GM21360 (cell line): ENCODE data around the gene CACNA1F.

Experiments
- ATAC-seq: cut with Tn5 transposase; IDR thresholded peaks from one replicate; pipeline ENCODE4 v1.9.1; 2021; ENCODE audit warnings: mild to moderate bottlenecking, moderate library complexity; ENCODE audit not compliant: unreplicated experiment

The CACNA1F gene

GRCh38 chrX:49233176-49233575 is at the start of gene CACNA1F:
Gene CACNA1F (minus strand): TSS chrX:49233340. CDS start chrX:49233309, 31 bp downstream.
- no peak for ATAC-seq

- no peak for ATAC-seq
Observed at GRCh38 chrX:49282647-49283011, 49.5 kb upstream of the CACNA1F start.

- ATAC-seq = no peak
Observed at GRCh38 chrX:49278081-49278480, 44.9 kb upstream of the CACNA1F start.

GRCh38 chrX:49277535-49277830 is 44.3 kb upstream of the CACNA1F start:
- no peak for ATAC-seq

- ATAC-seq = no peak
Observed at GRCh38 chrX:49276671-49277534, 43.8 kb upstream of the CACNA1F start.

- ATAC-seq = no peak
Observed at GRCh38 chrX:49276207-49276606, 43.1 kb upstream of the CACNA1F start.

- ATAC-seq = no peak
Observed at GRCh38 chrX:49273181-49273727, 40.1 kb upstream of the CACNA1F start.

- ATAC-seq = no peak
Observed at GRCh38 chrX:49272421-49272820, 39.3 kb upstream of the CACNA1F start.

GRCh38 chrX:49271341-49271740 is 38.2 kb upstream of the CACNA1F start:
- ATAC-seq = no peak

- ATAC-seq = no peak
Observed at GRCh38 chrX:49270249-49270921, 37.2 kb upstream of the CACNA1F start.

- ATAC-seq = peak; percentile 2
Observed at GRCh38 chrX:49269767-49270248, 36.7 kb upstream of the CACNA1F start, which contains the start of gene PPP1R3F. Gene PPP1R3F (plus strand): TSS chrX:49269793. CDS start chrX:49269870, 77 bp downstream.

- ATAC-seq = peak; percentile 81
Observed at GRCh38 chrX:49269010-49269766, 36.0 kb upstream of the CACNA1F start.

GRCh38 chrX:49268702-49269009 is 35.5 kb upstream of the CACNA1F start:
- no peak for ATAC-seq

GRCh38 chrX:49266523-49267445 is 33.6 kb upstream of the CACNA1F start:
- ATAC-seq = no peak

GRCh38 chrX:49264460-49264859 is 31.3 kb upstream of the CACNA1F start, which contains the start of gene FOXP3:
Gene FOXP3 (minus strand): TSS chrX:49264710. CDS start chrX:49258505, 6,205 bp downstream.
- ATAC-seq = no peak

- ATAC-seq = no peak
Observed at GRCh38 chrX:49263631-49264030, 30.5 kb upstream of the CACNA1F start.

- ATAC-seq = no peak
Observed at GRCh38 chrX:49262603-49263002, 29.5 kb upstream of the CACNA1F start.

- no peak for ATAC-seq
Observed at GRCh38 chrX:49260221-49260985, 27.3 kb upstream of the CACNA1F start.

GRCh38 chrX:49258749-49259124 is 25.6 kb upstream of the CACNA1F start:
- ATAC-seq = no peak
